ENCODE results near the gene MYOZ1.

- TF ChIP-seq SIN3A (IDR thresholded peaks at IDR 0.05; ENCODE audit: borderline replicate concordance, low read depth, low read length) (no peak), TAF1 (IDR thresholded peaks at IDR 0.05; ENCODE audit: borderline replicate concordance, low read depth, low read length) (no peak), CTCF (IDR thresholded peaks at IDR 0.05) (no peak), YY1 (IDR thresholded peaks at IDR 0.05; ENCODE audit: low read depth) (no peak), FOXJ3 (CRISPR knock-in tag; IDR thresholded peaks at IDR 0.05) (no peak), TCF12 (IDR thresholded peaks at IDR 0.05) (no peak)
Measured at GRCh38 chr10:73601486-73601921, 39.8 kb downstream of the MYOZ1 start.
